ENCODE results near the gene CDK17. TPM values are rescaled to one million over a fixed set of nuclear protein-coding genes. Genes with fewer than 3 reads are reported as not detected.

Gene CDK17
- total and polyA plus RNA-seq, 9 of the 15 experiments (the other 6 are each of a cell fraction or from before 2014, with no cell fraction given) = 4.8 to 39.3 (median 21.6) TPM

DNA sequence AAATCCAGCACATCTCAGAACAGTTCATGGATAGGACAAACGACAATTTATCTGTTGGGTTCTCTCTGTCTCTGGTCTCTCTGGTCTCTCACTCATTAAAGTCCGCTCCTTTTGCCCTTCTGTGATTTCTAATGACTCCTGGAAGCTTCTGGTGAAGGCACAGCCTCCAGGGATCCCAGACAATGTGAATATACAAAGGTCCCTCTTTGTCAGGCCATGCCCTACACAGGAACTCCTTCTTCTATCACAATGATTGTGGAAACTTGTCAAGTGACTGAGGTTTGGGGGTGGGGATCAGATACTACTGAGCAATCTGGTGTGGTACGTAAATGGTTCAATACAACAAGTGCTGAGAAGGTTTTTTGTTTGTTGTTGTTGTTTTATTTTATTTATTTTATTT lies 42.7 kb upstream of the CDK17 start:
- Histone ChIP-seq H3K36me3 (ENCODE audit: control insufficient read depth, insufficient read depth, low read length) (no peaks in the 10 kb centered on the region), H3K4me3 (no peak overlapping the region), H3K79me2 (ENCODE audit: control insufficient read depth, insufficient read depth, low read length) (no peaks in the 10 kb centered on the region), H3K9me1 (ENCODE audit: control insufficient read depth, insufficient read depth, low read length) (no peaks in the 10 kb centered on the region), H3K4me1 (replicated peaks in 1 of 2; ENCODE audit: control insufficient read depth in 2 of 2, insufficient read depth in 2 of 2, low read length in 2 of 2) (peaks cover 0 to 4% of the 10 kb centered on the region in 2 experiments; a peak in 4 of 5 replicates), H3K27me3 (ENCODE audit: control insufficient read depth in 2 of 2, insufficient read depth in 2 of 2, low read length in 2 of 2) (no peaks in the 10 kb centered on the region), H3K27ac (ENCODE audit: extremely low read depth, low read depth, low read length) (no peak overlapping the region), H3K9ac (ENCODE audit: insufficient read depth in 1 of 2, low read depth in 2 of 2, low read length in 2 of 2) (no peak overlapping the region), H3K4me2 (ENCODE audit: insufficient read depth, low read length) (no peak overlapping the region), H3K9me3 (replicated peaks; ENCODE audit: control insufficient read depth, insufficient read depth, low read depth, low read length) (no peaks in the 10 kb centered on the region), H2AFZ (ENCODE audit: low read depth, low read length) (no peak overlapping the region), H4K20me1 (replicated peaks; ENCODE audit: control insufficient read depth, insufficient read depth, low read length) (no peaks in the 10 kb centered on the region)
- ATAC-seq (no peak), FAIRE-seq (no peak), DNase-seq (ENCODE audit: extremely low read depth in 1 of 4, low spot score in 3 of 4) (no peak)
- in situ Hi-C loops (cut with MboI) (no loop called here), intact Hi-C loops (cut with micrococcal nuclease) (no loop called here)
- TF ChIP-seq MAFK (IDR thresholded peaks at IDR 0.05; ENCODE audit: low read length) (no peak), ZBTB43 (CRISPR knock-in tag; IDR thresholded peaks at IDR 0.05) (no peak), SRSF9 (IDR thresholded peaks at IDR 0.05; ENCODE audit: borderline replicate concordance, low read depth, low read length) (no peak), FOS (IDR thresholded peaks at IDR 0.05; ENCODE audit: extremely low read depth, insufficient read length) (no peak), OTX1 (CRISPR knock-in tag; IDR thresholded peaks at IDR 0.05) (no peak), ZNF263 (CRISPR knock-in tag; IDR thresholded peaks at IDR 0.05; ENCODE audit: borderline replicate concordance) (no peak)
- TF ChIP-seq, protein P1, sequence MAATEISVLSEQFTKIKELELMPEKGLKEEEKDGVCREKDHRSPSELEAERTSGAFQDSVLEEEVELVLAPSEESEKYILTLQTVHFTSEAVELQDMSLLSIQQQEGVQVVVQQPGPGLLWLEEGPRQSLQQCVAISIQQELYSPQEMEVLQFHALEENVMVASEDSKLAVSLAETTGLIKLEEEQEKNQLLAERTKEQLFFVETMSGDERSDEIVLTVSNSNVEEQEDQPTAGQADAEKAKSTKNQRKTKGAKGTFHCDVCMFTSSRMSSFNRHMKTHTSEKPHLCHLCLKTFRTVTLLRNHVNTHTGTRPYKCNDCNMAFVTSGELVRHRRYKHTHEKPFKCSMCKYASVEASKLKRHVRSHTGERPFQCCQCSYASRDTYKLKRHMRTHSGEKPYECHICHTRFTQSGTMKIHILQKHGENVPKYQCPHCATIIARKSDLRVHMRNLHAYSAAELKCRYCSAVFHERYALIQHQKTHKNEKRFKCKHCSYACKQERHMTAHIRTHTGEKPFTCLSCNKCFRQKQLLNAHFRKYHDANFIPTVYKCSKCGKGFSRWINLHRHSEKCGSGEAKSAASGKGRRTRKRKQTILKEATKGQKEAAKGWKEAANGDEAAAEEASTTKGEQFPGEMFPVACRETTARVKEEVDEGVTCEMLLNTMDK (IDR thresholded peaks at IDR 0.05; ENCODE audit: borderline replicate concordance, insufficient read depth, low read depth, low read length, poor library complexity, severe bottlenecking) = no peak
- TF ChIP-seq, protein P2, sequence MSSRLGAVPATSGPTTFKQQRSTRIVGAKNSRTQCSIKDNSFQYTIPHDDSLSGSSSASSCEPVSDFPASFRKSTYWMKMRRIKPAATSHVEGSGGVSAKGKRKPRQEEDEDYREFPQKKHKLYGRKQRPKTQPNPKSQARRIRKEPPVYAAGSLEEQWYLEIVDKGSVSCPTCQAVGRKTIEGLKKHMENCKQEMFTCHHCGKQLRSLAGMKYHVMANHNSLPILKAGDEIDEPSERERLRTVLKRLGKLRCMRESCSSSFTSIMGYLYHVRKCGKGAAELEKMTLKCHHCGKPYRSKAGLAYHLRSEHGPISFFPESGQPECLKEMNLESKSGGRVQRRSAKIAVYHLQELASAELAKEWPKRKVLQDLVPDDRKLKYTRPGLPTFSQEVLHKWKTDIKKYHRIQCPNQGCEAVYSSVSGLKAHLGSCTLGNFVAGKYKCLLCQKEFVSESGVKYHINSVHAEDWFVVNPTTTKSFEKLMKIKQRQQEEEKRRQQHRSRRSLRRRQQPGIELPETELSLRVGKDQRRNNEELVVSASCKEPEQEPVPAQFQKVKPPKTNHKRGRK (tag; IDR thresholded peaks at IDR 0.05) = no peak
- ChIA-PET CTCF (ENCODE audit: low intra/inter-chr PET ratio) (no interaction called here), POLR2A (no interaction called here)
- BruUV-seq (replicated peaks) = no TSS peak
- WGBS (ENCODE audit: insufficient coverage, low coverage, missing lambda C conversion rate) = 55% methylated on average over 3 of the region's 3 CpGs

Data from K562 (cell line).